ENCODE data around the gene SCO2.

Gene SCO2

DNA sequence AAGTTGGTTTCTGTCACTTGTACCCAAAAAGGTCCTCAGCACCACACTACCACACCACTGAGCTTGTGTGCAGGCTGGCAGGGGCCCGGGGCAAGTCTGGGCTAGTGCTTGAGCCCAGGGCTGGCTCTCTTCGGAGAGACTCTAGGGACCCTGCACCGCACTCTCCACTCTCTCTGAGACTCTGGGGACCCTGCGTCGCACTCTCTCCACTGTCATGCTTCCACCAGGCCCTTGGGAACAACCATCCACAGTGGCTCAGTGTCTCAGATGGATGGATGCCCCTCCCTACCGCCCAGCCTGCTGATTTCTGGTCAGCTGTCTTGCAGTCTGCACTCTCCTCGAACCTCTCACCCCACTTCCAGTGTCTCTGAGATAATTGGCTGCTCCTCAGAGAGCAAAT lies 48.5 kb downstream of the SCO2 start:
- no peak for DNase-seq (ENCODE audit: low spot score)

DNA sequence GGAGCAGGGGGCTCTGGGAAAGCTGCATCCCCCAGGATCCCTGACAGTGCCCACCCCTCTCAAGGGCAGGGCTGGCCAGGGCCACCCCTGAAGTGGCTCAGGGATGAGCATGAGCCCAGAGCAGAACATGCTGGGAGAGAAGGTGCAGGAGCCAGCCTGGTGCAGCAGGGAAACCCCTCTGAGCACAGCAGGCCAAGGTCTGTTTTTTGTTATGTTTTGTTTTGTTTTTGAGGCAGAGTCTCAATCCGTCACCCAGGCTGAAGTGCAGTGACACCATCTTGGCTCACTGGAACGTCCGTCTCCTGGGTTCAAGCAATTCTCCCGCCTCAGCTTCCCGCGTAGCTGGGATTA lies 49.8 kb downstream of the SCO2 start:
- no peak for DNase-seq (ENCODE audit: low spot score)

DNA sequence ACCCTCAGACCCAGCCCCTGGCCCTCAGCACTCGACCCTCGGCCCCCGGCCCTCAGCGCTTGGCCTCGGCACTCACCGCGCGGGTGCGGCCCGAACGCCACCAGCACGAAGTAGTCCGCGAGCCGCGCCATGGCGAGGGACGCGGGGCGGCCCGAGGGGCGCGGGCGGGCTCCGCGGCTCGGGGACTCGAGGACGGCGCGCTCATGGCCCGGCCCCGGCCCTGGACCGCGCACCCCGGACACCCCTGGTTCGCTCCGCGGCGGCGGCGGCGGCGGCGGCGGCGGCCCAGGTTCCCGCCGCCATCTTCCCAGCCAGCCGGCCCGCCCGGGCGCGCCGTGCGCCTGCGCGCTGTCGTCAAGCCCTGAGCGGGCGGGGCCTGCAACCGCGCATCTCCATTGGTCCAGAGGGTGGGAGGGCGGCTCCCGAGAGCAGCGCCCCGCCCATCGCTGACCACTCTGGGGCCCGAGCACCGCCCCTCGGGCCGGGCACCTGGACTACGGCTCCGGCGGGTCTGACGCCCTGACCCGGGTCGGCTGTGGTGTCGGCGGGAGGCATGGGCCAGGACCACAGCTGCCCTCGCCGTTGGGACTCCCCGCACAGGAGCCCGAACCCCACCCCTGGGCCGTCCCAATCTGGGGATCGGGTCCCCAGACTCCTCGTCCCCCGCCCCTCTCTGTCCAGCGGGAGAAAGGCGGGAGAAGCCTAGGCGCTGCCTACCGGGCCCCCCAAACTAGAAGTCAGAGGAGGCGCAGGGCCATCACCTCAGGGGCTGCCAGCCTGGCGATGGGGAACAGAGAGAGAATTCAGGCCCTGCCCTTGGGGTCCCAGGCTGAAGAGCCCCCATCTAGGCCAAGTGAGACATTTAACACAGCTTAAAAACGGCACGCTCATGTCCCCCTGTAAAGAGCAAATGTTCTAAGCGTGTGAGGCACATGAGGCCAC lies 50.4 kb downstream of the SCO2 start, which contains the start of gene SBF1:
Gene SBF1 (minus strand): TSS at position 326 of the 942 bp plus-strand sequence. CDS start 195 bp downstream, at position 131.
- peak; percentile 100 for DNase-seq (ENCODE audit: low spot score)

DNA sequence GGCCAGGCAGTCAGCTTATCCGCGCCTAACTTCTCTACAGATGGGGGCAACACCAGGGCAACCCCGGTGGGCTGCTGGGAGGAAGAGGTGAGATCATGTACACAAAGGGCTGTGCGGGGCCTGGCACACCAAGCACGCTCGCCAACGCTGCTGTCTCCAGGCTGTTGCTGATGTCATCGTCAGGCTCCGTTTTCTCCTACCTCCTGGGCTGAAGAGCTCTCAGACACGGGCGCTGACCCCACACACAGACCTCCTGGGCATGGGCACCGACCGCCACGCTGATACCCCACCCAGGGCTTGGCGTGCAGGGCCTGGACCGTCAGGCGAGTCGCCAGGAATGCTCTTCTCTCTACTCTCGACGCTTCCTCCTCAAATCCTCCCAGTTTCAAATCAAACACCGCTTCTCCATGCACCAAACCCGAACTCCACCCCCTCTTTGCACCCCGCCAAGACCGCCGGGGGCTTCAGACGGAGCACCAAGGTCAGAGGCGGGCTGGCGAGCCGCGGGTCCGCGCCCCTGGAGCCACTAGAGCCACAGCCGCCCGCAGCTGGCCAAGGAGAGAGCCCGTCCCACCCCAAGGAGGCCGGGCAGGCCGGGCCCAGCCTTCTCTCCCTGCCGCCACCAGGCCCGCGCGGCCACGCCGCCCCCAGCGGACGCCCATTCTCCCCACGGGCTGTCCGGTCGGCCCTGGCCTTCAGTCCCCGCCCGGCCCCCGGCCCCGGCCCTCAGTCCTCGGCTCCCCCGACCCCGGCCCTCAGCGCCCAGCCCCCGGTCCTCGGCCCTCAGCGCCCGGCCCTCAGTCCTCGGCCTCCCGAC lies 51.3 kb downstream of the SCO2 start:
- peak; percentile 85 for DNase-seq (ENCODE audit: low spot score)
